Panc1 (cell line): ENCODE measurements around the gene PGBD1.

Experiments used
- POLR2AphosphoS5 ChIP-seq: IDR thresholded peaks from 2 replicates; pipeline ENCODE4 v1.6.1; 2012; ENCODE audit warnings: mild to moderate bottlenecking, low read depth, low read length, moderate library complexity
- SIN3A ChIP-seq: IDR thresholded peaks from 2 replicates; pipeline ENCODE4 v1.6.1; 2012; ENCODE audit warnings: low read depth, mild to moderate bottlenecking, low read length, moderate library complexity, borderline replicate concordance; ENCODE audit not compliant: insufficient read depth
- TCF7L2 ChIP-seq: IDR thresholded peaks from 2 replicates; pipeline ENCODE4 v1.6.1; 2011; ENCODE audit warnings: mild to moderate bottlenecking, low read depth, low read length, inconsistent platforms
- TF ChIP-seq, protein P1 (sequence below): fragments of 450-650 bp; IDR thresholded peaks from 2 replicates; pipeline ENCODE4 v1.5.1; 2017; ENCODE audit warnings: mild to moderate bottlenecking
- TF ChIP-seq, protein P2 (sequence below), 2 experiments: IDR thresholded peaks; 2 replicates each; pipeline ENCODE4 v1.6.1; 2011 to 2012; ENCODE audit warnings: low read depth in 2 of 2, control low read depth in 1 of 2, low read length in 1 of 2, mild to moderate bottlenecking in 1 of 2, moderate library complexity in 1 of 2; ENCODE audit not compliant: insufficient read depth in 1 of 2

DNA sequence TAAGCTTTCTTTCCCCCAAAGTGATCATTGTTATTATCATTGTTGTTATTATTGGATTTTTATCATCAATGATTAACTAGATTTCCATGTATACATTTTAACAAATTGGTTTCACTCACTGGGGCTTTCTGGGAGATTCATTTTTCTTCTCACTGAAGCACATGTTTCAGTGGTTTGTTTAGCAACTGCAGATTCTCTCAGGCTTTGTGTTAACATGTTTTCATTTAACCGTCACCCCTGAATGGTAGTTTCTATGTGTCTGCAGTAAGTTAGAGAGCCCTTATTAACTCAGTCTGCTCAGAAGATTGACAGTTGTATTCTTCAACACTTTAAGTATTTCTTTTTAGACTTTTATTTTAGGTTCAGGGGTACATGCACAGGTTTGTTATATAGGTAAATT, 41.7 kb upstream of the PGBD1 start:
- TF ChIP-seq, protein P1, sequence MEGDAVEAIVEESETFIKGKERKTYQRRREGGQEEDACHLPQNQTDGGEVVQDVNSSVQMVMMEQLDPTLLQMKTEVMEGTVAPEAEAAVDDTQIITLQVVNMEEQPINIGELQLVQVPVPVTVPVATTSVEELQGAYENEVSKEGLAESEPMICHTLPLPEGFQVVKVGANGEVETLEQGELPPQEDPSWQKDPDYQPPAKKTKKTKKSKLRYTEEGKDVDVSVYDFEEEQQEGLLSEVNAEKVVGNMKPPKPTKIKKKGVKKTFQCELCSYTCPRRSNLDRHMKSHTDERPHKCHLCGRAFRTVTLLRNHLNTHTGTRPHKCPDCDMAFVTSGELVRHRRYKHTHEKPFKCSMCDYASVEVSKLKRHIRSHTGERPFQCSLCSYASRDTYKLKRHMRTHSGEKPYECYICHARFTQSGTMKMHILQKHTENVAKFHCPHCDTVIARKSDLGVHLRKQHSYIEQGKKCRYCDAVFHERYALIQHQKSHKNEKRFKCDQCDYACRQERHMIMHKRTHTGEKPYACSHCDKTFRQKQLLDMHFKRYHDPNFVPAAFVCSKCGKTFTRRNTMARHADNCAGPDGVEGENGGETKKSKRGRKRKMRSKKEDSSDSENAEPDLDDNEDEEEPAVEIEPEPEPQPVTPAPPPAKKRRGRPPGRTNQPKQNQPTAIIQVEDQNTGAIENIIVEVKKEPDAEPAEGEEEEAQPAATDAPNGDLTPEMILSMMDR = no peak
- TF ChIP-seq SIN3A (no peak), TCF7L2 (no peak), POLR2AphosphoS5 (no peak)
- TF ChIP-seq, protein P2, sequence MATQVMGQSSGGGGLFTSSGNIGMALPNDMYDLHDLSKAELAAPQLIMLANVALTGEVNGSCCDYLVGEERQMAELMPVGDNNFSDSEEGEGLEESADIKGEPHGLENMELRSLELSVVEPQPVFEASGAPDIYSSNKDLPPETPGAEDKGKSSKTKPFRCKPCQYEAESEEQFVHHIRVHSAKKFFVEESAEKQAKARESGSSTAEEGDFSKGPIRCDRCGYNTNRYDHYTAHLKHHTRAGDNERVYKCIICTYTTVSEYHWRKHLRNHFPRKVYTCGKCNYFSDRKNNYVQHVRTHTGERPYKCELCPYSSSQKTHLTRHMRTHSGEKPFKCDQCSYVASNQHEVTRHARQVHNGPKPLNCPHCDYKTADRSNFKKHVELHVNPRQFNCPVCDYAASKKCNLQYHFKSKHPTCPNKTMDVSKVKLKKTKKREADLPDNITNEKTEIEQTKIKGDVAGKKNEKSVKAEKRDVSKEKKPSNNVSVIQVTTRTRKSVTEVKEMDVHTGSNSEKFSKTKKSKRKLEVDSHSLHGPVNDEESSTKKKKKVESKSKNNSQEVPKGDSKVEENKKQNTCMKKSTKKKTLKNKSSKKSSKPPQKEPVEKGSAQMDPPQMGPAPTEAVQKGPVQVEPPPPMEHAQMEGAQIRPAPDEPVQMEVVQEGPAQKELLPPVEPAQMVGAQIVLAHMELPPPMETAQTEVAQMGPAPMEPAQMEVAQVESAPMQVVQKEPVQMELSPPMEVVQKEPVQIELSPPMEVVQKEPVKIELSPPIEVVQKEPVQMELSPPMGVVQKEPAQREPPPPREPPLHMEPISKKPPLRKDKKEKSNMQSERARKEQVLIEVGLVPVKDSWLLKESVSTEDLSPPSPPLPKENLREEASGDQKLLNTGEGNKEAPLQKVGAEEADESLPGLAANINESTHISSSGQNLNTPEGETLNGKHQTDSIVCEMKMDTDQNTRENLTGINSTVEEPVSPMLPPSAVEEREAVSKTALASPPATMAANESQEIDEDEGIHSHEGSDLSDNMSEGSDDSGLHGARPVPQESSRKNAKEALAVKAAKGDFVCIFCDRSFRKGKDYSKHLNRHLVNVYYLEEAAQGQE (IDR thresholded peaks at IDR 0.05; ENCODE audit: insufficient read depth in 1 of 2, low read depth in 2 of 2, low read length in 1 of 2) = no peak
